ENCODE measurements around the gene PRDM4. TPM values are rescaled to one million over a fixed set of nuclear protein-coding genes. Genes with fewer than 3 reads are reported as not detected.

PRDM4 gene
- total and polyA plus RNA-seq, 2 donors from 2014 or later, result 18.4 to 37.2 TPM

DNA sequence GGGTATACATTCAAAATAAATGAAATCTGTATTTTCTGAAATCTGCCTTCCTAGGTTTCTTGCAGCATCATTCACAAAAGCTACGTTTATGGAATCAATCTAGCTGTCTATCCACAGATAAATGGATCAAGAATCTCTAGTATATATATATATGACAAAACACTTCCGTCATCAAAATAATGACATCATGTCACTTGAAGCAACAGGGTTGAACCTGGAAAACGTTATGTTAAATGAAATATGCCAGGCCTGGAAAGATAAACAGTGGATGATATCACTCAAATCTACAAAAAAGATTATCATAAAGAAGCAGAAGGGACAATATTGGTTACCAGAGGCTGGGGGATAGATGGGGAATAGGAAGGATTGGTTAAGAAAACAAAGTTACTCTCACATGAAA lies 42.2 kb upstream of the PRDM4 start:
- no peak overlapping the region for H3K9ac ChIP-seq (ENCODE audit: low read length in 3 of 3)
- H3K27ac ChIP-seq (ENCODE audit: low read depth in 2 of 2, low read length in 2 of 2), result no peak overlapping the region
- TF ChIP-seq CTCF (IDR thresholded peaks at IDR 0.05; ENCODE audit: borderline replicate concordance, extremely low read depth, insufficient read depth), result no peak
- H3K4me3 ChIP-seq (ENCODE audit: low read length in 3 of 3), result no peak overlapping the region
- intact Hi-C loops (cut with DNase I), result no loop called here
- no peaks in the 10 kb centered on the region for H3K27me3 ChIP-seq (ENCODE audit: control insufficient read depth, insufficient read depth, low read length)
- no peaks in the 10 kb centered on the region for H3K9me3 ChIP-seq (ENCODE audit: control insufficient read depth in 2 of 3, insufficient read depth in 1 of 3, low read length in 3 of 3)
- no peaks in the 10 kb centered on the region for H3K4me1 ChIP-seq (ENCODE audit: control insufficient read depth in 2 of 3, insufficient read depth in 2 of 3, low read depth in 1 of 3, low read length in 3 of 3)
- H3K36me3 ChIP-seq (ENCODE audit: control insufficient read depth in 2 of 3, insufficient read depth in 3 of 3, low read length in 3 of 3), result no peaks in the 10 kb centered on the region
- no peak for DNase-seq
- no peak for FAIRE-seq

DNA sequence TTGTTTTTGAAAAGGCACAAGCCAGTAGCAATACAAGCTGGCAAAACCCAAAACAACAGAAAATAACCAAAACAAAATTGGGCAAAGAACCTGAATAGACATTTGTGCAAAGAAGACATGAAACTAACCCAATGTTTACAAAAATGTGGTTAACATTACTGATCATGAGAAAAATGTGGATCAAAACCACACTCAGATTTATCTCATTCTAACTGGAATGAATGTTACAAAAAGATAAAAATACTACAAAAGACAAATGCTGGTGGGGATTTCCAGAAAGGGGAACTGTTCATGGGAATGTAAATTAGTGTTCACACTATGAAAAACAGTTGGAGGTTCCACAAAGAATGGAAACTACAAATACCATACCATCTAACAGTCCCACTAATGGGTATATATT lies 40.2 kb upstream of the PRDM4 start:
- no peak for FAIRE-seq
- no peak for TF ChIP-seq CTCF (IDR thresholded peaks at IDR 0.05; ENCODE audit: borderline replicate concordance, extremely low read depth, insufficient read depth)

DNA sequence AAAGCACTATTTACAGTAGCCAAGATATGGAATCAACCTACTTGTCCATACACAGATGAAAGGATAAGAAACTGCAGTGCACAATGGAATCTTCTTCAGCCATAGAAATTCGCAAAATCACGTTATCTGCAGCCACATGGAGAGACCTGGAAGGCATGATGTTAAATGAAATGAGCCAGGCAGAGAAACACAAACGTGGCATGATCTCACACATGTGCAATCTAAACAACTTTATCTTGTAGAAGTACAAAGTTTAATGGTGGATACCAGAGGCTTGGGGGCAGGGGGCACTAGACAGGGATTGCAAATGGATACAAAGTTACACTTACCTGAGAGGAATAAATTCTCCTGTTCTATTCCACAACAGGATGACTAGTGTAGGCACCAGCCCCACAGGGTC lies 37.6 kb upstream of the PRDM4 start:
- DNase-seq, result no peak
- no peak overlapping the region for H3K4me3 ChIP-seq (ENCODE audit: low read length in 3 of 3)
- intact Hi-C loops (cut with DNase I), result no loop called here
- H3K27me3 ChIP-seq (ENCODE audit: control insufficient read depth, insufficient read depth, low read length), result no peaks in the 10 kb centered on the region
- H3K36me3 ChIP-seq (ENCODE audit: control insufficient read depth in 2 of 3, insufficient read depth in 3 of 3, low read length in 3 of 3), result no peaks in the 10 kb centered on the region
- H3K9me3 ChIP-seq (ENCODE audit: control insufficient read depth in 2 of 3, insufficient read depth in 1 of 3, low read length in 3 of 3), result no peaks in the 10 kb centered on the region
- no peak overlapping the region for H3K9ac ChIP-seq (ENCODE audit: low read length in 3 of 3)
- no peaks in the 10 kb centered on the region for H3K4me1 ChIP-seq (ENCODE audit: control insufficient read depth in 2 of 3, insufficient read depth in 2 of 3, low read depth in 1 of 3, low read length in 3 of 3)
- H3K27ac ChIP-seq (ENCODE audit: low read depth in 2 of 2, low read length in 2 of 2), result no peak overlapping the region
- no peak for FAIRE-seq
- TF ChIP-seq CTCF (IDR thresholded peaks at IDR 0.05; ENCODE audit: borderline replicate concordance, extremely low read depth, insufficient read depth), result no peak

More for the DNA sequence above, 40.2 kb upstream of the PRDM4 start:
- DNase-seq, result no peak
- H3K4me3 ChIP-seq (ENCODE audit: low read length in 3 of 3), result no peak overlapping the region
- no peak overlapping the region for H3K9ac ChIP-seq (ENCODE audit: low read length in 3 of 3)
- no peak overlapping the region for H3K27ac ChIP-seq (ENCODE audit: low read depth in 2 of 2, low read length in 2 of 2)
- H3K9me3 ChIP-seq (ENCODE audit: control insufficient read depth in 2 of 3, insufficient read depth in 1 of 3, low read length in 3 of 3), result no peaks in the 10 kb centered on the region
- H3K4me1 ChIP-seq (ENCODE audit: control insufficient read depth in 2 of 3, insufficient read depth in 2 of 3, low read depth in 1 of 3, low read length in 3 of 3), result no peaks in the 10 kb centered on the region
- intact Hi-C loops (cut with DNase I), result no loop called here
- H3K36me3 ChIP-seq (ENCODE audit: control insufficient read depth in 2 of 3, insufficient read depth in 3 of 3, low read length in 3 of 3), result no peaks in the 10 kb centered on the region
- H3K27me3 ChIP-seq (ENCODE audit: control insufficient read depth, insufficient read depth, low read length), result no peaks in the 10 kb centered on the region

- FAIRE-seq (no peak), DNase-seq (no peak)
- H3K9ac ChIP-seq (ENCODE audit: low read length in 3 of 3), result no peak overlapping the region
- no peaks in the 10 kb centered on the region for H3K36me3 ChIP-seq (ENCODE audit: control insufficient read depth in 2 of 3, insufficient read depth in 3 of 3, low read length in 3 of 3)
- no peak for TF ChIP-seq CTCF (IDR thresholded peaks at IDR 0.05; ENCODE audit: borderline replicate concordance, extremely low read depth, insufficient read depth)
- no peaks in the 10 kb centered on the region for H3K9me3 ChIP-seq (ENCODE audit: control insufficient read depth in 2 of 3, insufficient read depth in 1 of 3, low read length in 3 of 3)
- H3K4me3 ChIP-seq (ENCODE audit: low read length in 3 of 3), result no peak overlapping the region
- no peaks in the 10 kb centered on the region for H3K4me1 ChIP-seq (ENCODE audit: control insufficient read depth in 2 of 3, insufficient read depth in 2 of 3, low read depth in 1 of 3, low read length in 3 of 3)
- intact Hi-C loops (cut with DNase I), result no loop called here
- no peaks in the 10 kb centered on the region for H3K27me3 ChIP-seq (ENCODE audit: control insufficient read depth, insufficient read depth, low read length)
- H3K27ac ChIP-seq (ENCODE audit: low read depth in 2 of 2, low read length in 2 of 2), result no peak overlapping the region
These were observed 33.5 kb upstream of the PRDM4 start for GRCh38 chr12:107794451-107794850.
